ENCODE results near the gene TMEM45A. TPM values are rescaled to one million over a fixed set of nuclear protein-coding genes. Genes with fewer than 3 reads are reported as not detected.

The TMEM45A gene
- polyA plus RNA-seq, 1 donor from 2014 or later: 2.4 TPM

GRCh38 chr3:100548053-100548452 lies 55.6 kb downstream of the TMEM45A start (continued):
- no peak for TF ChIP-seq EZH2 (IDR thresholded peaks at IDR 0.05; ENCODE audit: borderline replicate concordance, insufficient read depth, low read length, poor library complexity, severe bottlenecking)
- no peak for TF ChIP-seq TAF1 (IDR thresholded peaks at IDR 0.05; ENCODE audit: low read depth)

- no peak overlapping the region for H2AFZ ChIP-seq (ENCODE audit: low read depth, low read length)
- no peak overlapping the region for H3K9ac ChIP-seq (ENCODE audit: low read length)
- no peak for TF ChIP-seq EZH2 (IDR thresholded peaks at IDR 0.05; ENCODE audit: borderline replicate concordance, insufficient read depth, low read length, poor library complexity, severe bottlenecking)
- TF ChIP-seq REST (IDR thresholded peaks at IDR 0.05; ENCODE audit: borderline replicate concordance): no peak
- no peak for TF ChIP-seq MXI1 (conservative IDR thresholded peaks at IDR 0.05; ENCODE audit: poor library complexity, severe bottlenecking)
- TF ChIP-seq RAD21 (conservative IDR thresholded peaks at IDR 0.05): no peak
- TF ChIP-seq EP300 (conservative IDR thresholded peaks at IDR 0.05; ENCODE audit: poor library complexity, severe bottlenecking): no peak
- TF ChIP-seq TAF1 (IDR thresholded peaks at IDR 0.05; ENCODE audit: low read depth): no peak
- TF ChIP-seq SMC3 (conservative IDR thresholded peaks at IDR 0.05; ENCODE audit: poor library complexity): no peak
- TF ChIP-seq POLR2AphosphoS5 (IDR thresholded peaks at IDR 0.05): no peak
- H3K27ac ChIP-seq (ENCODE audit: low read length): no peak overlapping the region
- no peak overlapping the region for H3K4me3 ChIP-seq (ENCODE audit: low read length)
- H3K36me3 ChIP-seq (ENCODE audit: insufficient read depth, low read length): no peaks in the 10 kb centered on the region
- H3F3A ChIP-seq (ENCODE audit: insufficient read depth, low read length, poor library complexity, severe bottlenecking): no peaks in the 10 kb centered on the region
- no peak overlapping the region for H3K4me2 ChIP-seq (ENCODE audit: low read length)
- no peaks in the 10 kb centered on the region for H3K9me3 ChIP-seq (ENCODE audit: low read length)
- H3K79me2 ChIP-seq (replicated peaks; ENCODE audit: insufficient read depth, low read length): no peaks in the 10 kb centered on the region
- no peaks in the 10 kb centered on the region for H4K20me1 ChIP-seq (ENCODE audit: insufficient read depth)
- no peaks in the 10 kb centered on the region for H3K9me2 ChIP-seq (ENCODE audit: insufficient read depth, low read length)
- H3K27me3 ChIP-seq (ENCODE audit: insufficient read depth, low read depth, low read length): no peaks in the 10 kb centered on the region
These were observed 61.4 kb downstream of the TMEM45A start for GRCh38 chr3:100553618-100554372.

- H3F3A ChIP-seq (ENCODE audit: insufficient read depth, low read length, poor library complexity, severe bottlenecking): no peaks in the 10 kb centered on the region
- H3K4me2 ChIP-seq (ENCODE audit: low read length): no peak overlapping the region
- TF ChIP-seq REST (IDR thresholded peaks at IDR 0.05; ENCODE audit: borderline replicate concordance) (no peak), POLR2AphosphoS5 (IDR thresholded peaks at IDR 0.05) (no peak), TAF1 (IDR thresholded peaks at IDR 0.05; ENCODE audit: low read depth) (no peak), RAD21 (conservative IDR thresholded peaks at IDR 0.05) (no peak), EP300 (conservative IDR thresholded peaks at IDR 0.05; ENCODE audit: poor library complexity, severe bottlenecking) (no peak)
- H3K27ac ChIP-seq (ENCODE audit: low read length): no peak overlapping the region
- no peak overlapping the region for H3K4me3 ChIP-seq (ENCODE audit: low read length)
- no peaks in the 10 kb centered on the region for H3K36me3 ChIP-seq (ENCODE audit: insufficient read depth, low read length)
- H3K9ac ChIP-seq (ENCODE audit: low read length): no peak overlapping the region
- H3K27me3 ChIP-seq (ENCODE audit: insufficient read depth, low read depth, low read length): no peaks in the 10 kb centered on the region
- no peaks in the 10 kb centered on the region for H3K9me2 ChIP-seq (ENCODE audit: insufficient read depth, low read length)
- no peaks in the 10 kb centered on the region for H4K20me1 ChIP-seq (ENCODE audit: insufficient read depth)
- no peak overlapping the region for H2AFZ ChIP-seq (ENCODE audit: low read depth, low read length)
- no peaks in the 10 kb centered on the region for H3K9me3 ChIP-seq (ENCODE audit: low read length)
- H3K79me2 ChIP-seq (replicated peaks; ENCODE audit: insufficient read depth, low read length): no peaks in the 10 kb centered on the region
These were observed 61.9 kb downstream of the TMEM45A start for GRCh38 chr3:100554373-100554676.

All from neural cell (in vitro differentiated cells).